HG02588 (cell line): ENCODE data around the gene FEM1B.
"Not testable (repeated sequence)": the region's sequence is repeated elsewhere in the genome, so short reads cannot be mapped to it uniquely, and the experiment has no call there.

Source experiments
- ATAC-seq: cut with Tn5 transposase; IDR thresholded peaks from one replicate; pipeline ENCODE4 v1.9.1; 2021; ENCODE audit warnings: mild to moderate bottlenecking, moderate library complexity; ENCODE audit not compliant: unreplicated experiment

FEM1B gene

DNA sequence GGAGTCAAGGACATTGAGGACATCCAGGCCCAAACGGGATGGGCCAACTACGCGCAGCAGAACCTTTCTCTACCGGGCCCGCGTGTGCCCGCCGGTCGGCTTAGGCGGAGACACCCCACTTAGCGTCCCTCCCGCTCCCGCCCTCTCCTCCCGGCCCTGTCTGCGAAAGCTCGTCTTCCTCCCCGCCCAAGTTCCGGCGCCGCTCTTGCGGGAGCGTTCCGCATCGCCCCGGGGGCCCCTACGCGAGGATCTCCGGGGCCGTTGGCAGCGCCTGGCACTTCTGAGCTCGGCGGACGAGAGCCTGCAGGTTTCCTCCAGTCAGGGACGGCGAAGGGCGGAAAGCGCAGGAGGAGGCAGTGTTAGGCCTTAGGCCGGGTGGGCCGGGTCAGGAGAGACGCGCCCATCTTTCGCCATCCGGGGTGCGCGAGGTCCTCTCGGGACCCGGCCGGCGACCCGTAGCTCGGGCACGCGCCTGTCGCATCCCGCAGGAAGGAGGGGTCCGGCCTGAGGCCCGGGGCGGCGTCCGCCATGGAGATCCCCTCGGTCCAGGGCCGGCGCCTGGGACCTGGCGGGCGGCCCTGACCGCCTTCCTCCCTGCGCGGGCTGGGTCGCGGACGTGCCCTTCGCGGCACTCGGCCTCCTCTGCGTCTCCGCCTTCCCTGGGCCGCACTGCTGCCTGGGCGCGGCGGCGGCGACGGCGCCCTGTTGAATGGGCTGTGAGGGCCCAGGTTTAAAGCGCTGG lies at the start of gene FEM1B:
Gene FEM1B (plus strand): TSS at position 143 of the 742 bp plus-strand sequence. CDS start 673 bp downstream, outside the sequence.
- ATAC-seq = peak; percentile 76

DNA sequence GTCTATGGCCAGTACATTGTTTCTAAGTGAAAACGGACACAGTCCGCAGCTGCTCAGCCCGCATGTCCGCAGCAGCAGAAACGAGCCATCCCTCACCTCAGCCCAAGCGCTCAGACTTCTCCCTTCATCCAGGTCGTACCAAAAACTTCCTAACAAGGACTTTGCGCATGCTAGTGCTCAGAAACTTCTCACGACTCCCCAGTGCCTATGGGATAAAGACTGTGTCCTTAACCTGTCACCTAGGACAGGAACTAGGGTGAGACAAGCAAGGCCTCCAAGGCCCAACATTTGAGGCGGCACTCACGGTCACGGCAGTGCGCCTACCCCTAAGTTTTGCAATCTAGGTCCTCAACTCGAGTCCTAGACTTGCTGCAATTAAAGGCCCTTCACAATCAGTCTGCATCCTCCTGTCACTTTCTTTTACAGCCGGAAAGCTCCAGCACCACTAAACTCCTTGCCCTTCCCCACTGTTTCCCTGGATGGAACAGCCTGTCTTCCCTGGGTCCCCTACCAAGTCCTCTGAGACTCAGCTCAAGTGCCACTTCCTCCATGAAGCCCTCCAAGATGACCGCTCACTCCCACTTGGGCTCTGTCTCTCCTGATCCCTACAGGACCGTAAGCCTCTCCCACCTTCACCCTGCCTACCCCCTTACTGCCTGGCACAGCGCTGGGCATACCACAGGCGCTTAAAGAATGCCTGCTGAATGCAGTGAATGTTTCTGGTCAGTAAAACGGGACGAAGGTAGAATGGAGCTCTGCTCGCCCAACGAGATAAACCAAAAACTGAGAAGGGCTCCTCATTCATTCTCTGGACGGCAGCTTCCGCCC lies 49.2 kb upstream of the FEM1B start:
- no peak for ATAC-seq

DNA sequence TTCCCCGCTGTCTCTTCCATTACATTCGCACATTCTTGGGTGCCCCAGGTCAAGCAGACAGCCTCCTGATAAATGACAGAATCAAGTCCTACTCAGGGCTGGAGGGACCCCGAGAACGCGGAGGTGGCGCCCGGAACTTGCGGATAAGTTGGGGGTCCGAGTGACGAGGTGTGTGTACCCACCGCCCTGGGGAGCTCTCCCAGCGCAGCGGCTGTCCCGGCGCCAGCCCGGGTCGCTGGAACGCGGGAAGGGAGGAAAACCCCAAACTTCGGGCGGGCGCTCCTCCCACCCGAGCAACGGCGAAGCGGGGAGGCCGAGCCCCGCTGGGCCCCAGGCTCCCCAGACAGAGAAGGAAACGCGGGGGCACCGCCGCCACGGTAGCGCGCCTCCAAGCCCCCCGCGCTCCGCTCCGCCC lies 48.6 kb upstream of the FEM1B start:
- ATAC-seq = peak; percentile 4

DNA sequence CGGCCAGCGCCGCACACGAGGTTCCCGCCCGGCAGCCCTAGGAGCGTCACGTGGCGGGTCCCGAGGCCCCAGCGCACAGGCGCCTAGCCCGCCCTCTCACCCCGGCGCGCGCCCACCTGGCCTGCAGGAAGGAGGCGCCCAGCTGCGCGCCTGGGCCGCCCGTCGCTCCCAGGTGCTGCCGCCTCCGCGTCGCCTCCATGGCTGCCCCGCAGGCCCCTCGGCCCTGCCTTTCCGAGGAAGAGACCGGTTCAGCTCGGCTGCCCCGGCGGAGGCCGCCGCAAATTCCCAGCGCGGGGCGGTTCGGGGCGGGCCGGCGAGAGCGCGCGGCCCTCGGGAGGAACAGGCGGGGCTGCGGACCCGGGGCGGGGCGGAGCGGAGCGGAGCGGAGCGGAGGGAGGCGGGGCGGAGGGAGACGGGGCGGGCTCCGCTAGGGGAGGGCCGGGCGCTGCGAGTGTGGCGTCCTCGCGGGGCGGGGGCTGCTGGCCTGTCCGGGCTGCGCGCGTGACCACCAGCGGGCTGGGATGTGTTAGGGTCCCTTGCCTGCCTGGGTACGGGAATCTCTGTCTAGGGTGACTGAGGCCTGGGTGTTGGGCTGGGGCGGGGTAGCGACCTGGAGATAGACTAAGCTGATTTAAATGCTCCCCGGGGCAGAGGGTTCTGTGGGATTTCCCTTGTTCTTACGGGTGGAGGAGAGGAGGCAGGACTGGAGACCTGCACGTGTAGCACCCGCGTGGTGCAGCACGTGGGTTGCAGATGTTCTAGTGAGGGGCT lies 48.0 kb upstream of the FEM1B start, which contains the start of gene CLN6:
Gene CLN6 (minus strand): TSS at position 343 of the 771 bp plus-strand sequence. CDS start 144 bp downstream, at position 199.
- peak; percentile 73 for ATAC-seq

DNA sequence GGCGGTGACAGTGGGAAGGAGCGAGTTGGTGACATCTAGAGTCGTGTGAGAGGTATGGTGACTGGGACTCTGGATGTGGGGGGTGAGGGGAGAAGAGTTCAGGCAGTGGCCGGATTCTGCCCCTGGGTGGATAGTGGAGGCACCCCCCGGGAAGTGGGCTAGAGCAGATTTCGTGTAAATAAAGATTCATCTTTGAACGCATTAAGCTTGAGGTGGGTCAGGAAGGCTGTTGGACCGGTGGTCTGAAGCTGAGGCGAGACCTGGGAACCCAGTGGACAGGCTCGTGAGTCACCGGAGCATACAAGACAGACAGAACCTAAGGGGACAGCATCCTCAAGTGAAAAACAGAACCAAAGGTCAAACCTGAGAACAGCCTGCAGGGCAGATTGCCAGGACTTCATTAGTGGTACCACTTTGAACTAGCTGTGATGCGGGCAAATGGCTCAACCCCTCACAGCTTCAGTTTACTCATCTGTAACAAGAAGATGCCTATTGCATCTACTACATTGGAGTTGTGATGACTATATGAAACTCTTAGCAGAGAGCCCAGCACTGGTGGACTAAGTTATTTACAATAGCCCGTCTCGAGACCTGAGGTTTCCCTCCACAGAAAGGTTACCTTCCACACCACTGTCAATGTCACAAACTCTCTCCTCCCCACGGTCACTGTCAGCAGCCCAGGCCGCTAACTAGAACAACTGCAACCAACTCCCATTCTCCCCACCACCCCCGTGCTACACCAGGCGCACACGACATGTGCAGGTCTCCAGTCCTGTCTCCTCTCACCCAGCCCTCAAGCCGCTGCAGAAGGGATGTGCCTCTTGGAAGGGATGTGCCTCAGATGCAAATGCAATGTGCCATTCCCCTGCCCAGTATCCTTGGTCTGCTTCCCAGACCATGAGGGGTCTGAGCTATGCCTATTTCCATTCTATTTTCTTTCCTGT lies 47.1 kb upstream of the FEM1B start:
- no peak for ATAC-seq

DNA sequence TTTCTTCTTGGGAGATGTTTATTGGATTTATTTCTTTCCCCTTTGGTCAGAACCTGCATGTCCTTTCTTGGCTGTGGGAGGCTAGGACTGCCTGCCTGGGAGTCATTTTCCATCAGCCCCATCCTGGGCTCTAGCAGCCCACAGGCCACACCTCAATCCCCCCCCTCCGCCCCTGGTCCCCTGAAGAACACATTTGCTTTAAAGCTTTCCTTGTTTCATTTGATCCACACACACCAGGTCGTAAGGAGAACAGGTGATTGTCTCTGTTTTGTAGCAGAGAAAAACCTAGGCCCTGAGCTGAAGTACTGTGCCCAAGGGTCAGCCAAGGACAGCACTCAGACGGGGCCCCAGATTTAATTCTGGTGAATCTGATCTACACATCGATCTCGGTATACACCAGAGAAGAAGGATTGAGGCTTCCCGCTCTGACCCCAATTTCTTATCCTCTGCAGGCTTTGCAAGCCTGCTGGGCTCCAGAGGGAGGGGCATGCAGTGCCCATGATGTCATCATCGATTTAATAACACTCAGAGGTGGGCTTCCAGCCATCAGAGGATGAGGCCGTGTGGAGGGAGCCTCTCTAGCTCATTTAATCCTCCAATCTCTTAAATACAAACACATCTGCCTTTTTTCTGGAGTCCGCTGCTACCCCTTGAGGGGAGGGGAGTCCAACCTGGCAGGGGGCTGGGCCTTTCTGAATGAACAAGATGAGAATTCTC lies 46.3 kb upstream of the FEM1B start:
- no peak for ATAC-seq

DNA sequence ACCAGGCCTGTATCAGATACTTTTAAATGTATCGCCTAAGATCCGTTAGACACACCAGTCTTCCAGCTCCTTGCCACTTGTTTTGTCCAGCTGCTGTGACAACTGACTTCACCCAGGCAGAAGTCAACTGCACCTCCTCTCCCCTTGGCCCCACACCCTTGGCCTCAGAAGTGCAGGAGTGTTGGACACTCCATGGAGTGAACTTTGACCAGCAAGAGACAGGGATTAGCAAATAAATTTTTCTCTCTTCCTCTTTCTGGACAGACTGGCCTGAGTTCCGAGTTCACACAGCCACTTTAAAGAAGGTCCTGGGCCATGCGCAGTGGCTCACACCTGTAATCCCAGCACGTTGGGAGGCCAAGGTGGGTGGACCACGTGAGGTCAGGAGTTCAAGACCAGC lies 45.1 kb upstream of the FEM1B start:
- ATAC-seq = no peak

DNA sequence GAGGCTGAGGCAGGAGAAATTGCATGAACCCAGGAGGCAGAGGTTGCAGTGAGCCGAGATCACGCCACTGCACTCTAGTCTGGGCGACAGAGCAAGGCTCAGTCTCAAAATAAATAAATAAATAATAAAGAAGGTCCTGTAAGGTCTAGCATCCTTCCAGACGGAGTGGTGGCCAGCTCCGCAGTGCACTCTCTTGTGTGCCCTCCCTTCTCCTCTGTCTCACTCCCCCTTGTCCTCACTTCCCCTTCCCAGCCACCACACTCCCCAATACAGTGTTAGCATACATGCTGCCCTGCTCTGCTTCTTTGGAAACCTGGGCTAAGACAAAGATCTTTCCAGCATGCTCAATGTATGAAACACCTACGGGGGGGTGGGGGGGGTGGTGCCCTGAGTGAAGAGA lies 44.6 kb upstream of the FEM1B start:
- no peak for ATAC-seq

DNA sequence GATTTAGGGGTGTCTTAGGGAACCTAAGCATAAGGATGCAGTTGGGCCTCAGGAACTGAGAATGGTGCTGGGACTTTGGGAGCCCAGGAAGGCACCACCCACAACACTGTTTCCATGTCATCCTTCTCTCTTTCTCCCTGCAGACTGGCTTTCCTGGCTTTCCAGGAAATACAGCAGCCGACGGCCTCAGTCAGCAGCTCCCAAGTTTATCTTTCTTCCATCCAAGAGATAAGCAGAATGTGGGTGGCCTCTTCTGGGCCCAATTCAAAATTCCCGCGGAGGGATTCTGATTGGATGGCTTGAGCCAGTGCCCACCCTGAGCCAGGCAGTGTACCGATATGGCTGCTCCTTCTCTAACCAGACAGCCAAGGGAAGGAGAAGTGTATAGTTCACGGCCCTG lies 43.5 kb upstream of the FEM1B start:
- no peak for ATAC-seq

DNA sequence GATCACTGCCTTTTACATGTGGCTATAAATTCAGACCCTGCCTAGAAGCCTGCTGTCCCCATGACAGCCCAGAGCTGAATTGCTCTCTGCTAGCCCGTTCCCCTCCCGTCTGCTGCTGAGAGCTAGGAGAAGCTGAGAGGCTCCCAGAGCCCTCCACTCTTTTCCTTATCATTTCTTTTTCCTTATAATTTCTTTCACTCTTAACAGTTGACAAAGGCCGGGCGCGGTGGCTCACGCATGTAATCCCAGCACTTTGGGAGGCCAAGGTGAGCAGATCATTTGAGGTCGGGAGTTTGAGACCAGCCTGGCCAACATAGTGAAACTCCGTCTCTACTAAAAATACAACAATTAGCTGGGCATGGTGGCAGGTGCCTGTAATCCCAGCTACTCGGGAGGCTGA lies 43.0 kb upstream of the FEM1B start:
- ATAC-seq = not testable (repeated sequence)

DNA sequence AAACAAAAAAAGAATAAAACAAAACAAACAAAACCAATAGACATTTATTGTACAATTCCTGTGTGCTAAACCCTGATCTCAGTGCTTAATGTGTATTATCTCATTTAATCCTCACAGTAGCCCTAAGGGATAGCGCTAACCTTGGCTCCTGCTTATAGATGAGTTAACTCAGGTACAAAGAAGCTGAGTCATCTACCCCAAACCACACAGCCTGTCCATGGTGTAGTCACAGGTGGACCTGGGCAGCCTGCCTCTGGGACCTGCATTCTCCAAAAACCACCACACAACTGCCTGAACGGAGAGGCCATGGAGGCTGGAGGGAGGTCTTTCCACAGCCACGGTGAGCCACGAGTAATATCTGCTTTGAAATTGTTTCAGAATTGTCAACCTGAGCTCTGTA lies 42.5 kb upstream of the FEM1B start:
- ATAC-seq = no peak

DNA sequence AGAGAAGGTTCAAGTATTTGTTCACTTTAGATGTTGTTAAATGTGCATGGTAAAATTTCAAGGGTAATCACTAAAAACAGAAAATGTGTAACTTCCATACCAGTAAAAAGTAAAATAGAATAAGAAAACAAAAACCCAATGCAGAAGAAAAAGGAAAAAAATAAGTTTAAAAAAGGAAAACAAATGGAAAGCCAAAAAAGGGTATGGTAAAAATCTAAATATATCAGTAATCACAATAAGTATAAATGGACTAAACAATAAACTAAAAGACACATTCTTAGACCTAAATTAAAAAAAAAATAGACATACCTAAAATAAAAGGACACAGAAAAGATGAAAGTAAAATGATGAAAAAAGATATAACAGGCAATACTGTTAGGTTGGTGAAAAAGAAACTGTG lies 38.5 kb upstream of the FEM1B start:
- ATAC-seq = no peak

DNA sequence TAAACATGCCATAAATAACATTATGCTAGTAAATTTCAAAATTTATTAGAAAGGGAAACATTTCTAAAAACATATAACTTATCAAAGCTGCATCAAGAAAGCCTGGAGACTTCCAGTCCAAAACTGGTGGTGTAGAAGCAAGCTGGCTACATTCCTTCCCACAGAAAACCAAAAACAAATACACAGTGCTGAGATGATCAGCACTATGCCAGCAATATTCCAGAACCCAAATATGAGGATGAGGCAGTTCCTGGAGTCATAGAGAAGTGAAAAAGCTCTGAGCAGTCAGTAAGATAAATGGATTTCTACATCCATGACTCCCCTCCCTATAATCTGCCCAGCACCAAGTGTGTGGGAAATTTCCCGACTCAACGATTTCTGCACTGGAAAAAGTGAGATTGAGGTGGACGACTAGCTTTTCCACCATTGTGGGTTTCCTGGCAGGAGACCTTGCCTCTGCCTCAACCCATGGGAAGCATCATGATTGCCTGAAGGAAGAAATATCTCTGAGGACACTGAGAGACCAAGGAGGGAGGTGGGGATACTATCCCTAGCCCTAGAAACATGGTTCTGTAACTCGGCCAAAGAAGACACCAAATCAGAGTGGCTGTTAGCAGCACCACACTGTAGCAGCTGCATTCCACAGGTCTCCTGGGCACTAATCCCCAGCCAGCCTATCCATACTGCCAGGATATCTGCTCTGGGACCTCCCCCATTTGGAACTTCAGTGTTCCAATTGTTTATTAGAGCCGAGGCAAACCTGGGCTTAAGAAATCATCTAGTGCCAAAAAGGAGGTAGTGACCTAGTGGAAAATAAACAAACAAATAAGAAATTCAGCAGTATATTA lies 36.2 kb upstream of the FEM1B start:
- no peak for ATAC-seq

DNA sequence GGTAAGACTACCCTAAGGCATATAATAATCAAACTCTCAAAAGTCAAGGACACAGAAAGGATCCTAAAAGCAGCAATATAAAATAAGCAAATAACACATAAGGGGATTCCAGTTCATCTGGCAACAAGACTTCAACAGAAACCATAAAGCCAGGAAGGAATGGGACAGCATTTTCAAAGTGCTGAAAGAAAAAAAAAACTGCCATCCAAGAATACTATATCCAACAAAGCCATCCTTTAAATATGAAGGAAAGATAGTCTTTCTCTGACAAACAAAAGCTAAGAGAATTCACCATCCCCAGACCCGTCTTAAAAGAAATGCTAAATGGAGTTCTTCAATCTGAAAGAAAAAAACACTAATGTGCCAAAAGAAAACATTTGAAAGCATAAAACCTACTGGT lies 33.3 kb upstream of the FEM1B start:
- ATAC-seq = no peak

DNA sequence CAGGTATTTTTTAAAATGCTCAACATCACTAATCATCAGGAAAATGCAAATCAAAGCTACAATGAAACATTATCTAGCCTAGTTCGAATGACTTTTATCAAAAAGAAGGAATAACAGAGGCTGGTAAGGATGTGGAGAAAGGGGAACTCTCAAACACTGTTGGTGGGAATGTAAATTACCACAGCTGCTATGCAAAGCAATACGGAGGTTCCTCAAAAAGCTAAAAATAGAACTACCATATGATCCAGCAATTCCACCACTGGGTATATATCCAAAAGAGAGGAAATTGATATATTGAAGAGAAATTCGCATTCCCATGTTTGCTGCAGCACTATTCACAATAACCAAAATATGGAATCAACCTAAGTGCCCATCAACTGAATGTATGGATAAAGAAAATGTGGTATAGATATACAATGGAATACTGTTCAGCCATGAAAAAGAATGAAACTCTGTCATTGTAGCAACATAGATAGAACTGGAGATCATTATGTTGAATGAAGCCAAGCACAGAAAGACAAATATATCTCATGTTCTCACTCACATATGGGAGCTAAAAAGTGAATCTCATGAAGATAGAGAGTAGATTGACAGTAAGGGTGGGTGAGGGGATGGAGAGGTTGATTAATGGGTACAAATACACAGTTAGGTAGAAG lies 28.4 kb upstream of the FEM1B start:
- no peak for ATAC-seq

DNA sequence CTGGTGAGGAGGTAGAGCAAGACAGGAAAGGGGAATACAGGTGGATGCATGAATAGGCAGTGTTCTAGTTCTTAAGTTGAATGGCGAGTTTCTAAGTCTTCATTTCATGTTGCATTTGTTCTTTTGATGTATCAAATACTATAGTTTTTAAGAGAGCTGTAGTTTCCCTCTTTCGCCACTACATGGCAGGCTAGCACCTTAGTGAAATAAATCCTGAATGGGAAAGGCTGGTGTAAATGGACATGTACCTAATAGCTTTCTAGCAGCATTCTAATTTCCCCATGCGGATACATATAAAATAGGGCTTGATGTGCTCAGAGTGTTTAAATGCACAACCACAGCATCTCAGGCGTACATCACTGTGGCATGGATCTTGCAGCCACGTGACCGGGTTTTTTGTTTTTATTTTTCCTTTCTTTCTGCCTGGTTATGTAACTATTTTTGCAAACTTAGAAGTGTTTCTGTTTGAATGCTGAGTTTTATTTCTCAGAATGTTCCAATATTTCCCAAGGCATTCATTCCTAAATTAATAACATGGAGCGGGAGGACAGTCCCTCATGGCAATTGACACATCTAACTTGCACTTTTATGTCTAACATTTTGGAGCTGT lies 24.5 kb upstream of the FEM1B start:
- ATAC-seq = no peak

DNA sequence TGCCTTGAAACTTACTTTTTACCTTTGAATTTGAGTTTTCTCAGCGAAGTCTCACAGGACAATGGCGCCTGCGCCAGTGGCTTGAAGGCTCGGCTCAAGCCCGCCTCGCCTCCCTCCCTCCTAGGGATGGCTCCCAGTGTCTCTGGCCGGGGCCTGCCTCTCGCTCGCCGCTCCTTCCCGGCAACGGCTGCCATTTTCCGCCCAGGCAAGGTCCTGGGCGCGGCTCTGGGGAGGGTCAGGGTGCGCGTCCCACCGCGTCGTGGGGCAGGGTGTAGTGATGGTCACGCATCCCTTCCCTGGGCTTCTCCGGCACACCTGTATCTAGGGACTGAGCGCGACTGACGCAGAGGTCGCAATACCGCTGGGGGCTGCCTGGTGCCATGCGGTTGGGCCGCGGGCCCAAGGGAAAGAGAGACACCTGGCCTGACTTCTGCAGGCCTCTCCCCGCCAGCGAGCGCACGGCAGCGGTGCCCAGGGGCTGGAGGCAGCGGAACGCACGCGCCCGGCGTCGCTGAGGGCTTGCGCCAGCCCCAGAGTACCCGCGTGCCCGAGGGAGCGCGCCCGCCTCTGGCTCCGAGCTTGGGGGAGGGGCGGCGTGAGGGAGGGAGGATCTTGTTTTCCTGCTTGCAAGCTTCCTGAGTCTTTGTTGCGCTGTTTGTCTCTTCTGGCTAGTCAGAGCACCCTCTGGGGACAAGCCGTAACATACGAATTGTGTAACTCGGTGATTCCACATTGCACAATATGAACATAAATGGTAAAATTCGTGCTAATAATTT lies 20.7 kb upstream of the FEM1B start:
- no peak for ATAC-seq
